NT2/D1 (cell line): ENCODE results near the gene TFAP2A.

Source experiments
- DNase-seq: peaks from one replicate; pipeline ENCODE4 v3.0.0-alpha.2; 2011; ENCODE audit warnings: low read depth, low spot score
- H3K27me3 ChIP-seq: 2 replicates; pipeline ENCODE4 v1.6.0; 2011; ENCODE audit warnings: mild to moderate bottlenecking; ENCODE audit not compliant: insufficient read length, insufficient read depth
- H3K36me3 ChIP-seq: 2 replicates; pipeline ENCODE4 v1.6.1; 2011; ENCODE audit warnings: mild to moderate bottlenecking, low read length, mixed read lengths; ENCODE audit not compliant: insufficient read depth, insufficient read length
- H3K4me1 ChIP-seq: 2 replicates; pipeline ENCODE4 v1.5.1; 2011; ENCODE audit not compliant: insufficient read depth, insufficient read length
- H3K4me3 ChIP-seq: 2 replicates; pipeline ENCODE4 v1.5.1; 2011; ENCODE audit warnings: low read depth; ENCODE audit not compliant: insufficient read length
- H3K9ac ChIP-seq: 2 replicates; pipeline ENCODE4 v1.6.0; 2011; ENCODE audit warnings: low read depth; ENCODE audit not compliant: insufficient read length
- H3K9me3 ChIP-seq: 2 replicates; pipeline ENCODE4 v1.5.1; 2011; ENCODE audit warnings: mild to moderate bottlenecking, low read length; ENCODE audit not compliant: insufficient read depth
- SUZ12 ChIP-seq: IDR thresholded peaks from 2 replicates; pipeline ENCODE4 v1.6.1; 2011; ENCODE audit not compliant: insufficient read length, insufficient read depth; ENCODE audit errors: extremely low read depth
- YY1 ChIP-seq: IDR thresholded peaks from 2 replicates; pipeline ENCODE4 v1.6.1; 2011; ENCODE audit not compliant: insufficient read length, insufficient read depth
- ZNF274 ChIP-seq: IDR thresholded peaks from 2 replicates; pipeline ENCODE4 v1.6.1; 2011; ENCODE audit warnings: mild to moderate bottlenecking, low read depth, low read length

The TFAP2A gene

DNA sequence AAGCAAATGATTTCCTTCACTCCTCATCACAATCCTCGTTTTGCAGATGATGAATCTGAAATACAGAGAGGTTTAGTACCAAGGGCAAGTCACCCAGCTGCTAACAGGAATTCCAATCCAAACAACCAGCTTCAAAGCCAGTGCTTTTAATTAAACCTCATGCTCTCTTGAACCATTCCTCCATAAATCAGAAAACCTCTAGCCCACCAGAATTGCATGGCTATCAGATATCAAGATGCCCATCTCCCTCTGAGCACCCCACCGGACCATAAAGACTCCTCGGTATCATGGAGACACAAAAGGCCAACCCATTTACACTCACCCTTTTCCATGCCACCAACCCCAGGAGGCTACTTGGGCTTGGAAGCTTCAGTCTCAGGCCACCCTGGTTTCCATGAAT is 46.0 kb downstream of the TFAP2A start:
- Histone ChIP-seq H3K36me3 (no peaks in the 10 kb centered on the region), H3K4me1 (no peaks in the 10 kb centered on the region), H3K9me3 (no peaks in the 10 kb centered on the region), H3K27me3 (no peaks in the 10 kb centered on the region), H3K9ac (no peak overlapping the region), H3K4me3 (no peak overlapping the region)
- TF ChIP-seq ZNF274 (no peak), SUZ12 (no peak), YY1 (no peak)
- DNase-seq, result no peak

DNA sequence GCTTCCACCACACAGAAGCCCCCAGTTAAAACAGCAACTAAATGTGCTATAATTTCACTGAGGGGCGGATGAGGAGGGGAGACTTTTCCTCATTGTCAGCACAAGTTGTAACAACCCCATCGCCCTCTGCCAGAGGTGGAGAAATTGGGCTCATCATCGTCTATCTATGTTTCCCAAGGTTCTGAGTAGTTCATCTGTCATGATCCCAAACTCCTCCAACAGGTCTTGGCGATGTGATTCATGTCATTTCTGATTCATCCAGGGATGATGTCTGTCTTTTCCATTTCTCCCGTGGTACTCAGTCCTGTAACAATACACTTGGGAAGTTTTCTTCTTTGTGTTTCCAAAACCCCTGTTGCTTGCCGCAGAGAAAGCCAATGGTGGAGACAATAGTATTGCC is 51.0 kb downstream of the TFAP2A start:
- TF ChIP-seq ZNF274 (no peak), SUZ12 (no peak), YY1 (no peak)
- Histone ChIP-seq H3K27me3 (no peaks in the 10 kb centered on the region), H3K9me3 (no peaks in the 10 kb centered on the region), H3K9ac (no peak overlapping the region), H3K4me1 (no peaks in the 10 kb centered on the region), H3K36me3 (no peaks in the 10 kb centered on the region), H3K4me3 (no peak overlapping the region)
- no peak for DNase-seq

DNA sequence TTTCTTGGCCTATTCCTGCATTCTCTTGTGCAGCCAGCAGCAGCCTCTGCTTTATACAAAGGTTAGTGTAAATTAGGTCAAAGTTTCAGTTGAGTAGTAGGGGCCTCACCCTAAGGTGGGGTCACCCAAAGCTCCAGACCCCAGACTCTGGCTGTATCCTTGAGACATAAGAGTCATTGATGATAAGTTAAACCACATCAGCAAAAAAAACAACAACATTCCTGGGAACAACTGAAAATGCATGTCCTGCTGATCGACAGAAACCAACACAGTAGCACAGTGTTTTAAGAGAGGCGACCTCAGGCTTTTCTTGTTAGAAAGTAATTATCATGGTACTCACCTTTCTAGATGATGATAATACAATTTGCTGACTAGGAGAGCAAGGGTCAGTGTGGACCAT is 52.6 kb downstream of the TFAP2A start:
- Histone ChIP-seq H3K4me3 (no peak overlapping the region), H3K9ac (no peak overlapping the region), H3K9me3 (no peaks in the 10 kb centered on the region), H3K27me3 (no peaks in the 10 kb centered on the region), H3K36me3 (no peaks in the 10 kb centered on the region), H3K4me1 (no peaks in the 10 kb centered on the region)
- no peak for DNase-seq
- no peak for TF ChIP-seq ZNF274

DNA sequence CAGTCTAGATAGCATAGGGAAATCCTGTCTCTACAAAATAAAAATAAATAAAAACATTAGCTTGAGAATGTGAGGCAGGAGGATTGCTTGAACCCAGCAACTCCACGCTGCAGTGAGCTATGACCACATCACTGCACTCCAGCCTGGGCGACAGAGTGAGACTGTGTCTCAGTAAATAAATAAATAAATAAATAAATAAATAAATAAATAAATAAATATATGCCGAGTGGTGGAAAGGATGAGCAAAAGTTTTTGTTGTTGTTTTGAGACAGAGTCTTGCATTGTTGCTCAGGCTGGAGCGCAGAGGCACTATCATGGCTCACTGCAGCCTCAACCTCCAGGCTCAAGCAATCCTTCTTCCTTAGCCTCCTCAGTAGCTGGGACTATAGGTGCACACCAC is 53.4 kb downstream of the TFAP2A start:
- Histone ChIP-seq H3K4me1 (no peaks in the 10 kb centered on the region), H3K4me3 (no peak overlapping the region), H3K9me3 (no peaks in the 10 kb centered on the region), H3K27me3 (no peaks in the 10 kb centered on the region), H3K9ac (no peak overlapping the region), H3K36me3 (no peaks in the 10 kb centered on the region)
- DNase-seq, result no peak
- TF ChIP-seq SUZ12 (no peak), ZNF274 (no peak), YY1 (no peak)

DNA sequence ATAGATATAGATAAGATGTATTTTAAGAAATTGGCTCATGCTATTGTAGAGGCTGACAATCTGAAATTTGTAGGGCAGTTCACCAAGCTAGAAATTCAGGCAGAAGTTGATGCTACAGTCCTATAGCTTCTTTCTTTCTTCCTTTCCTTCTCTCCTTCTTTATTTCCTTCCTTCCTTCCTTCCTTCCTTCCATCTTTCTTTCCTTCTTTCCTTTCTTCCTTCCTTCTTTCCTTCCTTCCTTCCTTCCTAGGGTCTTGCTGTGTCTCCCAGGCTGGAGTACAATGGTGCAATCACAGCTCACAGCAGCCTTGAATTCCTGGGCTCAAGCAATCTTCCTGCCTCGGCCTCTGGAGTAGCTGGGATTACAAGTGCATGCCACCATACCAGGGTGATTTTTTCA is 55.3 kb downstream of the TFAP2A start:
- Histone ChIP-seq H3K9ac (no peak overlapping the region), H3K27me3 (no peaks in the 10 kb centered on the region), H3K36me3 (no peaks in the 10 kb centered on the region), H3K4me1 (no peaks in the 10 kb centered on the region), H3K4me3 (no peak overlapping the region), H3K9me3 (no peaks in the 10 kb centered on the region)
- DNase-seq, result no peak
- TF ChIP-seq ZNF274 (no peak), YY1 (no peak), SUZ12 (no peak)

DNA sequence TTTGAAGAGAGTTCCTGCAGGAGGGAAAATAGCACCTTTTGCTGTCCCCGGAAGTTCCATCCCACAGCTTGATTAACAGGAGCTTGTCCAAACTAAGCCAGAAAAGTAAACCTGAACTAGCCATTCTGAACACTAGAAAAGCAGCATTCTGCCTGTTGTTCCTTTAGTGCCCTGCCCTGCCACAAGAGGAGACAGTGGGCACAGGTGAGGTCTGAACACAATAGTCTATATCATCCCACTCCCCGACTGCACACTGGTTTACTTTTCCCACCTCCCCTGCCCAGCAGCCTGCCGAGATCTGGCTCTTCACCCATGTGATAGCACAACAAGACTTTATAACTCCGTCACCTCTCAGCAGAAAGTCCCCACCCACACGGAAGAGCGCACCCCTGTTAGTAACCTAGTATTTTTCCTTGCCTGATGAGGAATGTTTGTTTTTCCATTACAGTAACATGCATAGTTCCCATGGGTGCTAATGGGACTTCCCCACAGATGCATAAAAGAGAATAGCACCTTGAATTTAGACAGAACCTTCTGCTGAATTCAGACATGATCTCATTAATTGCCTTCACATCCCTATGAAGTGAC is 59.7 kb downstream of the TFAP2A start:
- Histone ChIP-seq H3K9me3 (no peaks in the 10 kb centered on the region), H3K9ac (no peak overlapping the region), H3K4me1 (peaks cover 3% of the 10 kb centered on the region), H3K4me3 (no peak overlapping the region), H3K27me3 (no peaks in the 10 kb centered on the region), H3K36me3 (no peaks in the 10 kb centered on the region)
- TF ChIP-seq SUZ12 (no peak), ZNF274 (no peak), YY1 (no peak)
- no peak for DNase-seq

DNA sequence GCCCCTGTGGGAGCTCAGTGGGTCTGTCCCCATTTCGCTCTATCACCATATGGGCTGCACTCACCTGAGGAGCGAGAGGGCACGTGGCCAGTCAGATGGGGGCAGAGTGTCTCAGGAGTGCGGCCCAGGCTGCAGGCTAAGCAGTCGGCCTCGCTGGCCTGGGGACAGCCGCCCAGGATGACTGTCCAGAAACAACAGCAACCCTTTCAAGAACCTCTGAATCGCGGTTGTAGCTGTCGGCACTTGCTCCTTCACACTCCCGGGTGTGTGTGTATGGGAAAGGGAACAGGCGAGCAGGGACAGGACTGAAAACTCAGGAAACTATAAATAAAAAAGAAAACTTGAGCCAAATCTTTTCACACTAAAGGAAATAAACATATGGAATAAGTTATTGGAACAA is 63.1 kb downstream of the TFAP2A start:
- H3K4me3 ChIP-seq, result no peak overlapping the region
- no peaks in the 10 kb centered on the region for H3K36me3 ChIP-seq
- DNase-seq, result no peak
- H3K27me3 ChIP-seq, result no peaks in the 10 kb centered on the region
- peaks cover 3% of the 10 kb centered on the region for H3K4me1 ChIP-seq
- H3K9ac ChIP-seq, result no peak overlapping the region
- no peaks in the 10 kb centered on the region for H3K9me3 ChIP-seq
- TF ChIP-seq ZNF274 (no peak), YY1 (no peak), SUZ12 (no peak)

DNA sequence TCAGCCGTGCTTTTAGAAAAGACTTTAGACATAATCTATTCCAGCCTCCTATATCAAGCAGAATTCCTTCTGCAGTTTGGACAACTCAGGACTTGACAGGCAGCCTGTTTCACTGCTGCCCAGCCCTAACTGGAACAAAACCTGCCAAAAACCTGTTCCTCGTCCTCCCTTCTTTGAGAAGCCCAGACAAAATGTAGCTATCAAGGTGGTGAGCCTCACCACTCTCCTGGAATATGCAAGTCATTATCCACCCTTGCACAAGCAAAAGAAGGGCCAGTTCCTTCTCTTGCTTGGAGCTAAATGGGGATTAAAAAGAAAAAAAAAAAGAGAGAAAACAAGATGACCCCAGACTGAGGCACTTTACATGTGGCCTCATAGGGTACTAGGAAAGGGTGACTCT is 64.2 kb downstream of the TFAP2A start:
- no peaks in the 10 kb centered on the region for H3K9me3 ChIP-seq
- no peaks in the 10 kb centered on the region for H3K36me3 ChIP-seq
- H3K4me1 ChIP-seq, result peaks cover 3% of the 10 kb centered on the region
- no peak overlapping the region for H3K4me3 ChIP-seq
- H3K27me3 ChIP-seq, result no peaks in the 10 kb centered on the region
- DNase-seq, result no peak
- TF ChIP-seq SUZ12 (no peak), YY1 (no peak), ZNF274 (no peak)
- H3K9ac ChIP-seq, result no peak overlapping the region
